GM11168 (cell line): ENCODE data around the gene CCDC50.

Source experiments
- in situ Hi-C: fragments of 300-500 bp; cut with MboI; formaldehyde crosslinking; loops from one replicate; pipeline ENCODE4 v1.12.0; 2022; ENCODE audit warnings: low sequenced_read_pairs; ENCODE audit not compliant: unreplicated experiment

Gene CCDC50

DNA sequence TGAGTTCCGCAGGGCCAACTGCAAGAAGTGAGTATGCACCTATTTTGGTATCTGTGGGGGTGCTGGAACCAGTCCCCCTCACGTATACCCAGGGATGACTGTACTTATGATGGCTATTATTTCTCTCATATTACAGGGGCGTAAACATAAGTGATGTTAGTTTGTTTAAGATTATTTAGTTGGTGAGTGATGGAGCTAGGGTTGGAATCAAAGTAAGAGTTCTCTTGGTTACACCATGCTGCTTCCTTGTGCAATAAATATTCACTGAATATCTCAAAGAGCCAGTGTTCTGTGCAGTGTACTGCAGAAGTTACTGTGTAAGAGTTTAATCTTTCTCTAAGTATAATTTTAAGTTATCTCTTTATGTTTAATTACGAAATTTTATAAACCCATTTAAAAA, 13.9 kb downstream of the CCDC50 start:
- in situ Hi-C loops: no loop called here

DNA sequence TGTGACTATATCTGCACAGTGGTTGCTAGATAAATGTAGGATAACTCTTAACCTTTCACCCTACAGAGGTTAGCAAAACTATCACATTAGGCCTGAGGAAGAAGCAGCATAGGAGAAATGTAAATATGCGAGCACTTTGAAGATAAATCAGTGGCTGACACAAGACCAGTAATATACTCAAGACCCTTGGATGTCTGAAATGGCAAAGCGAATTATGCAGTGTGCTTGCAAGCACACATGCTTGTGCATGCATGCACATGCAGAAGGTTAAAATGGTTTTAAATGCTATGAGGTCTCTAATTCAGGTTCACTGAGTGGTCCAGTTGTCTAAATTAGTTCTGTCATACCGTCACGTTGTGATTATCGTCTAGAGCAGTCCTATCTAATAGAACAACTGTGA, 14.7 kb downstream of the CCDC50 start:
- in situ Hi-C loops: no loop called here

DNA sequence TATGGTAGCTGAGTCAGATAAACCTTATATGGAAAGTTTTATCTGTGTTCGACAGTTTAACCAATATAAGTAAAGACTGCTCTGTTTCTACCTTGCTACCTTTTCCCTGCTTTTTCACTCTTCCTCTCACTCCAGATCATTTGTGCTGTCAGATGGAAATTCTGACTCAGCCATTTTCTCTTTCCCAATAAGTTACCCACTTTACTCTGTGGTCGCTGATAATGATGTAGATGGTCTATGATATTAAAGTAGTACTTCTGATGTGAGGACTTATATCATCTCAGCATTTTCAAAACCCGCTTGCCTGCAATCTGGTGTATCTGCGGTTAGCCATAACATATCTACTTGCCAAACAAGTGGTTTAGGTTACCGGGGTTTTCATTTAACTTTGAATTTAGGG, 16.1 kb downstream of the CCDC50 start:
- in situ Hi-C loops: no loop called here

DNA sequence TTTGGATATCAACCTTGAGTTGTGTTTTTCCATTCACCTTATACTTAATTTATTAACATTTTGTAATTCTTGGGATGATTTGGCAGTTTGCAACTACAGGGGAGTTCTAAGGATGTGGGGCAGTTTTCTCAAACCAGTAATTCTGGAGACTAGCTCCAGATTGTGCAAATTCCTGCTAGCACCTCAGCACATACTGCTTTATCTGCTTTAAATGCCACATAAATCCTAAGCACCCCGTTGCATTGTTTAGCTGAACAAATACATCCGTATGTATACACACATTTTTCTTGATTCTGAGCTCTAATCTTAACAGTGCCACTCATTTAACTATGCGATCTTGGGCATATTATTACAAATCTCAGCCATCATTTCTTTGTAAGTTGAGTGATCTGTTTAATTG, 18.0 kb downstream of the CCDC50 start:
- in situ Hi-C loops: no loop called here

DNA sequence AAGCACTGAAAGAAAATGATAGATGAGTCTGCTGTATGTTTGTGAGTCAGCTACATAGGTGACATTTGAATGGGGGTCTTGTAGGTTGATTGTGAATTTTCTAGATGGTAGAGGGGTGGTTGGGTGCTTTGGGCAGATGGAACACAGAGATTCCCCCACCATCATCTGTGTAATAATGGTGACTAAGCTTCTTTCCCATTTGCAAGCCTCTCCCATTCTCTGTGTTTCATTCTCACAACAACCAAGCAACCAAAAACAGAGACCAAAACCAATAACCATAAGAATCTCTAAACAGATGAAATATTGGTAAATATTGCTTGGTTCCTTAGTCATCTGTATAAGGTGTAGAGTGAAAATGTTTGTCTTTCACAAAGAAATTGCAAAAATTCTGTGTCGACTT, 18.9 kb downstream of the CCDC50 start:
- in situ Hi-C loops: no loop called here

DNA sequence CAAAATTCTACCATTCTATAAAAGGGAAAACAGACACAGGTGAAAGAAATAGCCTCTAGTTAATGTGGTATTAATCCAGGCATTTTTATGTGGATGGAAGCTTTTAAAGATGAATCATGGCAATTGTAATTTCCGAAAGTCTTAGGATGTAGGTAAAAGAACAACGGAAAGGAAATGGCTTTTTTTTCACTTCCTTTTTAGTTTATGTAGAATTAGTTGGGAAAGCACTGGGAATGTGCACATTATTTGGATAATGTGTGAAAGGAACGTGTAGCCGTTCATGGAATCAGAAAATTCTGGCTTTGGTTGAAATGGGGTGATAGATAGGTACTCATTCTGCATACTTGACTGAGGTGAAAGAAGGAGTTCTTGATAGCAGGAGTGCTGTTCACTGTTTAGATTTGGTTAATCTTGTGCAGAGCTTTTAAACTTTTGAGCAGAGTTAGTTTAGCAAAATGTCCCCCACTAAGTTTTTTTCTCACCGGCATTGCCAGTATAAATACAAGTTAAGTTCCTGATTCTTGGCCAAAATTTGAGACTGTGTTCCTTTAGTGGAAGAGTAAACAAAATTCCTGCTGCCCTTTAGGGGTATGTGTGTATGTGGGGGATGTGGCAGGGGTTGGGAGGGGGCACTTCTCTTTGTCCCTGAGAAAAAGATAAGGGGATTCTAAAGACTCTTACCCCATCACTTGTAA, 21.3 kb downstream of the CCDC50 start:
- in situ Hi-C loops: no loop called here

DNA sequence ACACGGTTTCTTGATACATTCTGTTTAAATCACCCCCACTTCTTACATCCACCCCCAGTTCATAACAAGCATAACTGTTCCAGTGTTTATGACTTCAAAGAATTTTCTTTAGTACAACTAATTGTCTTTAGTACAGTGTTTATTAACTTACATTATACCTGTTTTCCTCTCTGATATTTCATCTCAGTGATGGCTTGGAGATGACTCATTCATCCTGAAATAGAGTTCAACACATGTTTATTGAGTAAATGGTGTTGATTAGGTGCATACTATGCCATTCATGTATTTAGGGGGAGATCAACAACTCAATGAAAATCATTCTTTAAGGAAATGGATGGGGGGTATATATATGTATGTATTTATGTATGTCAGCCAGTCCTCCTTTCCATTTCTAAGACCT, 22.8 kb downstream of the CCDC50 start:
- in situ Hi-C loops: no loop called here

DNA sequence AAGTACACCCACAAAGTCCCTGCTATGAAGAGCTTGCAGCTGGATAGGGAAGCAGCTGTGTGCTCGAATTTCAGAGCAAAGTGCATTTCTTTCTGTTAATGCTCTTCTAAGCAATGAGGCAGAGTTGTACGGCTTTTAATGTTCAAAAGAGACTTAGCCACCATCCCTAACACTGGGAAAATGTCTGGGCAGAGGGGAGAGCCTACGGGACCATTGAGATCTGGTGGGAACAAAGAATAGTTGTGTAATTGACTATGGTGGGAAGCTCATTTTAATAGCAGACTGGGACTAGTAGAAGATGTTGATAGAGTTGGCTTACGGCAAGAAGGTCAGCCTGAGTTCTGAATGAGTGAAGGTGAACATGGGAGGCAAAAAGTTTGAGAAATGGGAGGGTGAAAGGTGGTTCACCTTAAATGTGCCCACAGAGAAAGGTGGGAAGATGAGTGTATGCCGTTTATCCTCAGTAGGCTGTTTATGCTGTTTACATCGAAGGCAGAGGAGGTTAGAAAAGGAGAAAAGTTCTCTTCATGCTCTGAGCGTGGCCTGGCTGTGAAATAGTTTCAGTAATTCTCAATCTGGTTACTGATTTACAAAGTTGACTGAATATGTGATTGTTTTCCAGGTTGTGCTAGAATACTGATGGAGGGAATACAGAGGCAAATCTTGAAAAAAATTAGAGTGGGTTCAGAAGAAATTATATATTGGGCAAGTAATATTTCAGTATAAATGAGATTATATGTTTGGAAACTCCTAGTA, 24.0 kb downstream of the CCDC50 start:
- in situ Hi-C loops: no loop called here

DNA sequence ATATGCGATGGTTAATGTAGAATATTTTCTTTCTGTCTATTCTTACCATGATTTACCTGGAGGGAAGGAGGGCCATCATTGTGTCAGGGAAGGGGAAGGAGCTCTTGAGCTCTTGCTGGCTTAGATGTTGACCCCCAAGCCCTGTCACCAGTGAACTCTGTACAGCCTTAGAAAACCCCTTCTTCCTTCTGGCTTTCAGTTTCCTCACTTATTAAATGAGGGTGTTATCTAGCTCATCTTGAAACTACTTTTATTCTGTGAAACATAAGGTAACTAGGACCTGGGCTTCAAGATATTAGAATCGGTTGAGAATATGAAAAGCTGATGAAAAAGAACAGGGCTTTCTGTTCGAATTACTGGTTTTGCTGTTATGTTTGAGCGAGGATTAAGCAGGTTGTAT, 26.2 kb downstream of the CCDC50 start:
- in situ Hi-C loops: no loop called here

DNA sequence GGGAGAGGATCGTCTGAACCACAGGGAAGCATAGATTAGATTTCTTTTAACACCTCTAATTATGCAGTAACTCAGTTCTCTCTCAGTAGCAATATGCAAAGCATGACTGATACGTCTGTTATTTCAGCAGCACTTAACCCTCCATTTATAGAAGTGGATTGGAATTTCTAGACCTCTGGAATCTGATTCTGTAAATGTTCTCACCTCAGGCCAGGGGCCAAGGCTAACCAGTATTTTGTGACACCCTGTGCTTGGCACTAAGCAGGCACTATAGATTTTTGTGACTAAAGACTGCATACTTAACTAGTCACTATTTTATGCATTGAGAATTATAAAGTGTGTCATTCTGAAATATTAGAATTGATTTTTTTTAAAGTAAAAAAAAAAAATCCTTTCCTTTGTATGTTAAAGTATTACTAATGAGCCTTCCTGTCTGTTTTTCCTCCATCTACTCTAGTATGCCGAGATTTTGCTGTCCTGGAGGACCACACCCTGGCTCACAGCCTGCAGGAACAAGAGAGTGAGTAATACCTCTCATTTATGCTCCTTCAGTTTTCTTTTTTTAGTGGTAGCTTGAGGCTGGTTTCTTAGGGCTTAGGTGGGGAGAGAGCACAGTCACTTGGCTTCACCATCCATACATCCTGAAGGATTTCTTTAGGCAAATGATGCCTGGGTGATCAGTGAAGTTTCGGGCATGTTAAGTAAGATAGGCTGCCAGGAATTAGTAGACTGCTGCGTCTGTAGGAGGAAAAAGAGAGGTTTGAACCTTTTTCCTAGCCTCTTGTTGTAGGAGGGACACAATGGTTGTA, 27.6 kb downstream of the CCDC50 start:
- in situ Hi-C loops: no loop called here

DNA sequence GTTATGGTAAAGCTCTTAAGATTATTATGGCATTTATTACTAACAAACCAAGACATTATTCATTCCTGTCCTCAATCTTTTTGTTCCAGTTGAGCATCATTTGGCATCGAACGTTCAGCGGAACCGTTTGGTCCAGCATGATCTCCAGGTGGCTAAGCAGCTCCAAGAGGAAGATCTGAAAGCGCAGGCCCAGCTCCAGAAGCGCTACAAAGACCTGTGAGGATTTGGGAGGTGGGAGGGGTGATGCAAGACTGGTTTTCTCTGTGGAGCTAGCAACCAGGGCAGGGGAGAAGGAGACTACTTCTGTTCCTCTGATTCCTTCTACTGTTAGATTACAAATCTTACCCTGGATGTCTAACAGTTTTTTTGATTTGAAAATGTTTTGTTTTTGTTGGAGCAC, 28.7 kb downstream of the CCDC50 start:
- in situ Hi-C loops: no loop called here

DNA sequence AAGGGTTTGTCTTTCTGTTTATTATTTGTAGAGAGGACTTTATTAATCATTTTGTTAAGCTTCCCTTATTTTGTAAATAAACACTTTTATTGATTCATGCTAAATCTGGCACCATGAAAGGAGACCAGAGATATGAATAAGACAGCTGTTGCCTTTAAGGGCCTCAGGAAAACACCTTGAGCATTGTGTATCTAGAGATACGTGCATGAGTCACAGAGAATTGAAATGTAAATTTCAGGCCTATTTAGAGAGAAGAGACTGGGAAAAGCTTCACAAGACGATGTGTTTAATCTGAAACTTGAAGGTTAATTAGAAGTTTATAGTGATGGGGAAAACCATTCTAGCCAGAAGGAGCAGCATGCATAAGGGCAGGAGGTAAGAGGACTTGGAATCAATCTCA, 29.7 kb downstream of the CCDC50 start:
- in situ Hi-C loops: no loop called here

DNA sequence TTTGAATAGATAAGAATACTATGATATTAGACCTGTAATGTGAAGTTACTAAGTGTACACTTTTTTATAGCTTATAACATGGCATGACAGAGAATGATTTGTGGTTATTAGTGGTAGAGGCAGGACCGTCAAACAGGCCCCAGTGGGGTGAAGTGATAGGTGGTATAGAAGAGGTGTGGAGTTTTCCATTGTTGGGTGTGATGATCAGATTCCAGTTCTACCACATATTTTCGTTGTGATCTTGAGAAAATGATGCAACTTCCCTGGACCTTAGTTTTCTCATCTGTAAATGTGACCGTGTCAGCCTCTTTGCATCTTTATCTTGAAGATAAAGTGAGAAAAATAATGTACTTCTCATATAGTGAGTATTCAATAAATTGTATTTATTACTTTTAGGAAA, 31.4 kb downstream of the CCDC50 start:
- in situ Hi-C loops: loop anchor here (10.0 kb wide), 1 partner anchor 126 kb away; no protein-coding TSS in a partner anchor

DNA sequence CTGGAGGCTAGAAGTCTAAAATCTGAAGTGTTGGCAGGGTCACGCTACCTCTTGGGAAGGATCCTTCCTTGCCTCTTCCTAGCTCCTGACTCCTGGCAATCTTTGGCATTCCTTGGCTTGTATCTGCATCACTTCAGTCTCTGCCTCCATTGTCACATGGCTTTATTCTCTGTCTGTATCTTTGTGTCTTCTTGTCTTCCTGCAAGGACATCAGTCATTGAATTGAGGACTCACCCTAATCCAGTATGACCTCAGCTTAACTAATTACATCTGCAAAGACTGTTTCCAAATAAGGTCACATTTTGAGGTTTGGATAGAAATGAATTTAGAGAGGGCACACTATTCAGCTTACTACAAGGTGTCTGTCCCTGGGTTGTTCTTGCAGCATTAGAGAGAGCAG, 32.3 kb downstream of the CCDC50 start:
- in situ Hi-C loops: loop anchor here (10.0 kb wide), 1 partner anchor 127 kb away; no protein-coding TSS in a partner anchor

DNA sequence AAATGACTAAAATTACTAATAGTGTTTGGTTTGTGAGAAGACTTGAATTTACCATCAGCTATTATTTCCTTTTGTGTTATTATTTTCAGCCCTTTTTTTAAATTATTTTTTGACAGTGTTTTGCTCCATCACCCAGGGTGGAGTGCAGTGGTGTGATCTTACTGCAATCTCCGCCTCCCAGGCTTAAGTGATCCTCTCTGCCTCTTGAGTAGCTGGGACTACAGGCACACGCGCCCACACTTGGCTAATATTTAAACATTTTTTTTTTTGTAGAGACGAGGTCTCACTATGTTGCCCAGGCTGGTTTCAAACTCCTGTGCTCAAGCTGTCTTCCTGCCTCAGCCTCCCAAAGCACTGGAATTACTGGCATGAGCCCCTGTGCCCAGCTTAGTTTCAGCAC, 32.8 kb downstream of the CCDC50 start:
- in situ Hi-C loops: loop anchor here (10.0 kb wide), 1 partner anchor 127 kb away; no protein-coding TSS in a partner anchor

DNA sequence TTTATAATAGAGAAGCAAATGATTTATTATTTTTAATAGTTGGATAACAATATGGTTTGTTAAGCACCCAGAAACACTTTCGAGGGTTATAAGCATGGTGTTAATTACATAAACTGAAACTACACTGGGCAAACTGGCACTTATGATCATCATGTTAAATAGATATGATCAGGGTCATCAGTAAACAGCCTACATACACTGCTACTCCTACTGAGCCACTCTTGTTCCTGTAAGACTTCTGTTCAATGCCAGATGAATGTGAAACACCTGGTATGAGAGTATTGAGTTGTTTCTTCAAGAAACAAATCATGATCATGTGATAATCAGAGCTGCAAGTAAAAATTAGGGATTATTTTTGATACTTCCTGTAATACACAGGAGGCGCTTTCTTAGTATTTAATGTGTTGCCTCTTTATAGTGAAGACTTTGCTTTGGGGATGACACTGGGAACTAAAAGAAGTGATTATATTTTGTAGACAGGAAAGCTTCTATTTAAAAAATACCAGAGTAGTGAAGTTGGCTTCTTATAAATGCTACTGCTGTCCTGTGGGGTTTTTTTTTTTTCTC, 33.4 kb downstream of the CCDC50 start:
- in situ Hi-C loops: loop anchor here (10.0 kb wide), 1 partner anchor 128 kb away; no protein-coding TSS in a partner anchor

DNA sequence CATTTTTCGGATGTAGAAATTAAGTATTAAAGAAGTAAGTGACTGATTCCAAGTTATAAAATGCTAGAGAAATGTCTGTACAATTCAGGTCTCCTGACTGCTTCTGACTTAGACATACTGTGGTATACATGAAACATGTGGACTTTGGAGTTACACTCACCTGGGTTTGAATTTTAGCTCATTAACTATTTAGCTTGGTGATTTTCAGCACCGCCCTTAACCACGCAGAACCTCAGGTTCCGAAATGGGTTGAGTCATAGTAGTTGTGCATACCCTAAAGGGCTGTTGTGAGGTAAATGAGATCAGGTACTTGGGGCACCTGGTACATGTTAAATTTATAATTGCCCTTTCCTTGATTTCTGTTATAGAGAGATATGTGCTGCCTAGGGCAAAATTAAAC, 34.0 kb downstream of the CCDC50 start:
- in situ Hi-C loops: loop anchor here (10.0 kb wide), 1 partner anchor 128 kb away; no protein-coding TSS in a partner anchor

DNA sequence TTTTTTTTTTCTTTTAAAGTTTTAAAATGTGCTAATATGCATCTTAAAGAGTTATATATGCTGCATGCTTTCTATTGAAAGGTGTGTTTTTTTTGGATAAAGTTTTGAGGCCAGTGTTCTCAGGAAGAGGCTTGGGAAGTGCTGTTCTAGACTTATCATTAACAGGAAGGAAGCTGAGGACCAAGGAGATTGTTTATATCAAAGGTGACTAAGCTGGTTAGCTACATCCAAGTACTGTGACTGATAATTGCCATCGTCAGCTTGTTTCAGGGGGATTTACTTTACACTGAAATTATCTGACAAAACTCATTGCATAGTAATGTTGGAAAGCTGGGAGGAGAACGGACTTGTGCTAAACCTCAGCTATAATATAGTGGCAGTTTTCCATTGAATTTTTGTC, 37.5 kb downstream of the CCDC50 start:
- in situ Hi-C loops: loop anchor here (10.0 kb wide), 1 partner anchor 132 kb away; no protein-coding TSS in a partner anchor

DNA sequence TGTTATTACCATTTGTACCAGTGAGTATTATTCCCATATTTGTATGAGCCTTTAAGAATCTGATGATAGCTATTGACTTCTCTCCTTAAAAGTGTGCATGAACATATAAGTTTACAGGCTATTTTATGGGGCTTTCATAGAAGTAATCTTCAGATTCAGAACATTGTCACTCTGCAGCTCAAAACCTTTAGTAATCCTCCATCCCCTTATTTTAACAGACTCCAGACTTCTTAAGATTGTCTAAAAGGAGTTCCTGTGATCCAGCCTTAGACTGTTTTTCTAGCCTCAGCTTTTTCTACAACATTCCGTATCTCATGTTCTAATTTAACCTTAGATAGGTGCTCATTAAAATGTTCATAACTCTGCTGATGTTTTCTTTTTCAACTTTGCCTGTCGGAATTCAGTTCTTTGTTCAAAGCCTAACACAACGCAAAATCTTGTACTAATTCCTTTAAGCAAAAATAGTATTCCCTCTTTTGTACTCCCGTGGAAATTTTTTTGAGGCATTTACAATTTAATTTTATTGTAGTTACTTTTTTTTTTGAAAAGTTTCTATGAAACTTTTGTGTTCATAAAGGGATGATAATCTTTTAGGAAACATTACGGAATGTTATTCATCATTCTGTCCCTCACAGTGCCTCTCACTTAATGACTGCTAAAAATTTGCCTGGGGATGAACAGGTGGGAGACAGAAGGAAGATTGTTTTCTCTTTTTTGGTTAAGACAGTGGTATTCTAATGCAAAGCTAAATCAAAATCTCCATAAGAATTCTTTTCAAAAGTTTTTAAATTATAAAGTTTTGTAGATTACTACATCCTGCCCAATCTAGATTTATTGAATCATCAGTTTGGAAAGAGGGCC, 39.8 kb downstream of the CCDC50 start:
- in situ Hi-C loops: loop anchor here (10.0 kb wide), 1 partner anchor 134 kb away; no protein-coding TSS in a partner anchor
